Measurements from ENCODE around the gene CENPX.

CENPX gene

DNA sequence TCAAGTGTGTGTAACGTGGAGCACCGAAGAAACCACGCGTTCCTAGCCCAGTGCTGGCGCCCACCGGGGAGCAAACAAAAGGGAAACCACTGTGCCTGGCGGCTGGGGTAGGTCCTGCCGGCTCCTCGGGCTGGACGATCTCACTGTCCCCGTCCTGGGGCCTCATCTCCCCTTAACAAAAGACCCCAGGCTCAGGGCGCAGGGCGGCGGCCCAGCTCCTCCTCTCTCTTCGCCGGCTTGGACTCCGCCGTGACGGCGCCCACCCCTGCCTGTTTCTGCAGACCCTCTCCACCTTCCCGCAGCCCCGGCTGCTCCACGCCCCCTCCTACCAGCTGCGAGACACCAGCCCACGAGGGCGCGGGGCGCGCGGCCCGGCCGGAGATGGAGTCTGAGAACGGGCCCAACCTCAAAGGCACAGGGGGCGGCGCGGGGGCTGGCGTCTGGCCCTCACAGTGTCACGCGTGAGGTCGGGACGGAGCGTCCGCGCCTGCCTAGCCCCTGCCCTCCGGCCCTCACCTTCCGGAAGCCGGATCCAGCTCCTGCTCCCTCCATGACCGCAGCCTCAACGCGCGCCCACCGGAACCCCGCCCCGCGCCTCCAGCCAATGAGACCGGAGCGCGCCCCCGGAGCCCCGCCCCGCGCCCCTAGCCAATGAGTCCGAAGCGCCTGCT, at the start of gene CENPX:
Gene CENPX (minus strand): TSS at position 569 of the 671 bp plus-strand sequence. CDS start 17 bp downstream, at position 552.
- Mint-ChIP-seq H3K4me1 (peaks cover 54% of the 10 kb centered on the region), H3K27ac (peak within 1 kb of the TSS; percentile 61 to 93), H3K9me3 (no peaks in the 10 kb centered on the region), H3K4me3 (peak within 1 kb of the TSS; percentile 86 to 93), H3K27me3 (no peaks in the 10 kb centered on the region)
- DNase-seq (no peak), ATAC-seq (peak; percentile 21)

DNA sequence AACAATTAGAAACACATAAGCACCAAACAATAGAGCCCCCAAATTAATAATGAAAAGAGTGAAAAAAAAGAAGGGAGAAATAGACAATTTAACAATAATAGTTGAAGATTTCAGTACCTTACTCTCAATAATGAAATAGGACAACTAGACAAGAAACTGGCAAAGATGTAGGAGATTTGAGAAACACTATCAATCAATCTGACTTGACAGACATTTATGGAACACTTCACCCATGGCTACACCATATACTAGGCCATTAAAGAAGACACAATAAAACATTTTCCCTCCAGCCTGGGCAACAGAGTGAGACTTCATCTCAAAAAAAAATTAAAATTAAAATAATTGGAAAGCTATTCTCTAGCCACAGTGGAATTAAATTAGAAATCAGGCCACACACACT, 47.9 kb upstream of the CENPX start:
- no peaks in the 10 kb centered on the region for H3K27me3 Mint-ChIP-seq
- ATAC-seq (no peak), DNase-seq (no peak)
- H3K4me3 Mint-ChIP-seq = no peak overlapping the region
- peaks cover 8% of the 10 kb centered on the region for H3K4me1 Mint-ChIP-seq
- no peaks in the 10 kb centered on the region for H3K9me3 Mint-ChIP-seq
- peak overlapping the region in 1 of 2 donors; percentile 23 for H3K27ac Mint-ChIP-seq

GRCh38 chr17:82065638-82066303, 43.1 kb upstream of the CENPX start, which contains the start of gene DUS1L:
Gene DUS1L (minus strand): TSS chr17:82065804. CDS start chr17:82065059, 745 bp downstream.
- H3K4me3 Mint-ChIP-seq = peak within 1 kb of the TSS; percentile 89 to 91
- ATAC-seq = peak; percentile 93
- DNase-seq = peak; percentile 77 to 79

GRCh38 chr17:82065193-82065637, 42.5 kb upstream of the CENPX start:
- Mint-ChIP-seq H3K4me3 (peak overlapping the region; percentile 64 to 84), H3K27me3 (no peaks in the 10 kb centered on the region), H3K4me1 (peaks cover 29% of the 10 kb centered on the region), H3K27ac (peak overlapping the region in 1 of 2 donors; percentile 67), H3K9me3 (no peaks in the 10 kb centered on the region)
- DNase-seq (no peak), ATAC-seq (peak; percentile 59)

More at GRCh38 chr17:82065638-82066303, 43.1 kb upstream of the CENPX start, which contains the start of gene DUS1L:
- H3K9me3 Mint-ChIP-seq = no peaks in the 10 kb centered on the region
- no peaks in the 10 kb centered on the region for H3K27me3 Mint-ChIP-seq
- peaks cover 25% of the 10 kb centered on the region for H3K4me1 Mint-ChIP-seq
- H3K27ac Mint-ChIP-seq = peak within 1 kb of the TSS; percentile 93 to 97

DNA sequence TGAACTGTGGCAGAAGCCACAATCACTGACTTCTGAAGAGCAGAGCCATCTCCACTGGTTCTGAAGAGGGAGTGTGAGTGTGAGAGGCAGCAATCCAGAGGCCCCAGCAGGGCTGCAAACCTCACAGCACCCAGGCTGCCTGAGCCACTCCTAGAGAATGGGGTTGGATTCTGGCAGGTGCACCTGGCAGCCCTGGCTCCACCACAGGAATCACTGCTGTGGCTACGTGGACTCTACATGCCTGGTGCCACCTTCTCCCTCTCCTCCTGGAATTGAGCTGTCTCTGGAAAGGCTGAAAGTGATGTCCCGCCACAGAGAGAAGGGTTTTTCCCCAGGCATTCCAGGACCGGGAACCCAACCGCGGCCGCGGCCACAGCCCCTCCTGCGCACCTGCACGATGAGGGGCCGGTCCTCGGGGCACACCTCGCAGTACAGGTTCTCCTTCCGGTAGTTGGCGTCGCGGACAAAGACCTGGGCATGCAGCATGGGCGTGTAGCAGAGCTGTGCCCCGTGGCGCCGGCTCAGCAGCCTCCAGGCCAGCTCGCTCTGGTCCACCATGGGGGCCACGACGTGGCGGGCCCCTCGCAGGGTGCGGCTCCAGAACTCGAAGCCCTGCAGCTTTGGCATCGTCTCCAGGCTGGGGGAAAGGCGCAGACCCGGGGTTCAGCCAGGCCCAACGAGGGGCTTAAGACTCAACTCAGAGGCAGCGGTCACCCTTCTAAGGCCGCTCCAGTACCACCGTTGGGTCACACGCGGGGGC, 41.9 kb upstream of the CENPX start:
- Mint-ChIP-seq H3K27ac (peak overlapping the region in 1 of 2 donors; percentile 67), H3K4me3 (peak overlapping the region; percentile 64 to 84), H3K4me1 (peaks cover 29% of the 10 kb centered on the region), H3K9me3 (no peaks in the 10 kb centered on the region), H3K27me3 (no peaks in the 10 kb centered on the region)
- DNase-seq (no peak), ATAC-seq (no peak)

- H3K27ac Mint-ChIP-seq = peak overlapping the region in 1 of 2 donors; percentile 42
- H3K4me1 Mint-ChIP-seq = peaks cover 29% of the 10 kb centered on the region
- H3K9me3 Mint-ChIP-seq = no peaks in the 10 kb centered on the region
- no peaks in the 10 kb centered on the region for H3K27me3 Mint-ChIP-seq
- DNase-seq (no peak), ATAC-seq (no peak)
- peak overlapping the region; percentile 64 to 84 for H3K4me3 Mint-ChIP-seq
Measured at GRCh38 chr17:82063424-82064415, 41.0 kb upstream of the CENPX start.

DNA sequence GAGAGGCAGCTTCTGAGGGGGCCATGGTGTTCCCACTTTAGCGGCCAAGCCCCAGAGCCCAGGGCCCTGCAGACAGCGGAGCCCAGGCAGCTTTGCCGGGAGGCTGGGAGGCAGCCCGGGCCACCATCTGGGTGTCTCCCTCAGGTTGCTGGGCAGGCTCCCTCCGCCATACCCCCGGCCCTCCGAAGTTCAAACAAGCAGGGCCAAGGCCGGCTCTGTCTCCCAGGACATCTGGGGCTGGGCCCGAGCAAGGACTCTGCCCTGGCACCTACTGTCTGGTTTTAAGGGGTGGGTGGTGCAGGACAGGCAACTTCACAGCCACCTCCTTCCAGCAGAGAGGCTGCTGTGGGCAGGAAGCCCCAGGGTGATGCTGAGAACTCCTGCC, 40.3 kb upstream of the CENPX start:
- ATAC-seq (no peak), DNase-seq (no peak)
- H3K4me1 Mint-ChIP-seq = peaks cover 29% of the 10 kb centered on the region
- no peak overlapping the region for H3K27ac Mint-ChIP-seq
- H3K4me3 Mint-ChIP-seq = no peak overlapping the region
- no peaks in the 10 kb centered on the region for H3K27me3 Mint-ChIP-seq
- no peaks in the 10 kb centered on the region for H3K9me3 Mint-ChIP-seq

DNA sequence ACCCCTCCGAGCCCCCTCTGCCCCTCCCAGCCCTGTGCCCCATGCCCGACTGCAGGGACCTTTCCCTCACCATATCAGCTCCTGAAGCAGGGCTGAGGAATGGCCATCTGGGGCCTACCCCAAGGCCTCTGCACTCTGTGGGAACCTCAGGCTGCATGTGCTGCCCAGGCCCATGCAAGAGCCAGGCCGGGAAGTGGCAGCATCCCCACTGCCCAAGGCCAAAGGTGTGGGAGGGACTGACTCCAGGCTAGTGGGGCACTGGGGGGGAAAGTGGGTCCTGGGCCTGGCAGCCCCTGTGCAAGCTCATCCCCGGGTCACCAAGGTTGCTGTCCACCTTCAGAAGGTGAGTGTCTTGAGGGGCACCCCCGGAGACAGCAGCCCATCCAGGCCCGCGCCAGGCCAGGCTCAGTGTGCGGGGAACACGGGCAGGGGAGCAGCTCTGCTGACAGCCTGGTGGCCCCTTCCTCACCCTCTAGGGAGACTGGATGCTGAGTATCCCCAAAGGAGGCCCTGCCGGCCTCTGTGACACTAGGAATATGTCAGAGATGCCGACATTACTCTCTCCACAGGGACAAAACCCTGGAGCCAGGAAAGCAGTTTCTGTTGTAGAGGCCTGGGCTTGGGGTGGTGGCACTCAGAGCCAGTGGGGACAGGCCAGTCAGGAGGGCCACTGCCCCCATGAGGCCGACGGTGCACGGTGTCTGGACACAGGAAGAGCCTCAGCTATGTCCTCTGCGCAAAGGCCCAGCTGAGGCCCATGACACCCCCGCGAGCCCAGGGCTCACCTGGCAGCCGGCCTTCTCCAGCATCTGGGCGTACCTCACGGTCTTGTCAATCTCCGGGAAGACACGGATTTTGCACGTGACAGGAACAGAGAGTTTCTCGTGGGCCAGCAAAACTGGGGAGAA, 39.7 kb upstream of the CENPX start:
- Mint-ChIP-seq H3K27ac (no peak overlapping the region), H3K9me3 (no peaks in the 10 kb centered on the region), H3K4me1 (peaks cover 29% of the 10 kb centered on the region), H3K4me3 (no peak overlapping the region), H3K27me3 (no peaks in the 10 kb centered on the region)
- ATAC-seq (no peak), DNase-seq (no peak)

- Mint-ChIP-seq H3K9me3 (no peaks in the 10 kb centered on the region), H3K27ac (peak overlapping the region in 1 of 2 donors; percentile 6), H3K27me3 (no peaks in the 10 kb centered on the region), H3K4me3 (no peak overlapping the region), H3K4me1 (peaks cover 25% of the 10 kb centered on the region)
- no peak for ATAC-seq
- no peak for DNase-seq
Measured at GRCh38 chr17:82061047-82061925, 38.6 kb upstream of the CENPX start.

DNA sequence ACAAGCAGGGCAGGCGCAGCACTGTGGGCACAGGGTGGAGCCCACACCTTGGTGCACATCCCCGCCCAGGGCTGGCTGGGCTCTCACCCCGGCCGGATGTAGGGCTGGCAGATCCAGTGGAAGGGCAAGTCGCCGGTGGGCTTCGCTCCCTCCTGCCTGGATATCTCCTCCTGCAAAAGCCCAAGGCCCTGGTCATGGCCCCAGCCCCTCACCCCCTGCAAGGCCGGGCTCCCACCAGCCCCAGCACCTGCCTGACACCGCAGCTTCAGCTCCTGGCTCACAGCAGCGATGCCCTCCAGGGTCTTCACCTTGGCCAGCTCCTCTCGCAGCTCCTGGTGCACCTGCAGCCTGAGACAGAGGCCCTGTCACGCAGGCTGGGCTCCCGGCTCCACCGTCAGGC, 37.9 kb upstream of the CENPX start:
- no peak overlapping the region for H3K4me3 Mint-ChIP-seq
- no peaks in the 10 kb centered on the region for H3K9me3 Mint-ChIP-seq
- H3K27ac Mint-ChIP-seq = peak overlapping the region in 1 of 2 donors; percentile 88
- DNase-seq (no peak), ATAC-seq (no peak)
- H3K27me3 Mint-ChIP-seq = no peaks in the 10 kb centered on the region
- peaks cover 21% of the 10 kb centered on the region for H3K4me1 Mint-ChIP-seq

GRCh38 chr17:82060001-82060380, 37.3 kb upstream of the CENPX start:
- Mint-ChIP-seq H3K4me1 (peaks cover 25% of the 10 kb centered on the region), H3K9me3 (no peaks in the 10 kb centered on the region), H3K27ac (peak overlapping the region in 1 of 2 donors; percentile 88), H3K27me3 (no peaks in the 10 kb centered on the region), H3K4me3 (no peak overlapping the region)
- DNase-seq = no peak
- no peak for ATAC-seq

GRCh38 chr17:82059272-82060000, 36.8 kb upstream of the CENPX start:
- Mint-ChIP-seq H3K4me1 (peaks cover 23% of the 10 kb centered on the region), H3K4me3 (no peak overlapping the region), H3K9me3 (no peaks in the 10 kb centered on the region), H3K27ac (peak overlapping the region in 1 of 2 donors; percentile 67), H3K27me3 (no peaks in the 10 kb centered on the region)
- ATAC-seq = no peak
- no peak for DNase-seq

GRCh38 chr17:82058855-82059249, 36.2 kb upstream of the CENPX start:
- peaks cover 23% of the 10 kb centered on the region for H3K4me1 Mint-ChIP-seq
- no peaks in the 10 kb centered on the region for H3K9me3 Mint-ChIP-seq
- ATAC-seq (no peak), DNase-seq (no peak)
- H3K4me3 Mint-ChIP-seq = no peak overlapping the region
- peak overlapping the region in 1 of 2 donors; percentile 67 for H3K27ac Mint-ChIP-seq
- no peaks in the 10 kb centered on the region for H3K27me3 Mint-ChIP-seq

Measured in stimulated activated naive CD8-positive, alpha-beta T cell treated with anti-CD3 and anti-CD28 coated beads, Interleukin-15, amount 100 ng/mL, for 72 hours (primary cell).